HepG2 (cell line): Measurements from ENCODE around the gene TYMP. TPM values are rescaled to one million over a fixed set of nuclear protein-coding genes. Genes with fewer than 3 reads are reported as not detected.

Experiments used
- ATAC-seq: fragments of 200-7000 bp; cut with Tn5 transposase; 3 replicates; pipeline ENCODE4 v1.9.1; 2020; ENCODE audit warnings: mild to moderate bottlenecking, moderate library complexity
- BruUV-seq: library from RNA; stranded (reverse); fragments of 400-500 nt; replicated peaks from 2 replicates; lab custom pipeline; 2021; lab: Mats Ljungman, UMichigan
- CTCF ChIA-PET: fragments of 300-600 bp; formaldehyde crosslinking; extraction: SDS; loops from one replicate; lab custom pipeline; 2021; ENCODE audit warnings: low total read pairs, inconsistent platforms, low intra/inter-chr PET ratio; lab: Yijun Ruan, JAX
- POLR2A ChIA-PET: fragments of 350-600 bp; sonication (Branson Sonifier 250); formaldehyde crosslinking; loops from one replicate; lab custom pipeline; 2020; ENCODE audit warnings: antibody characterized with exemption, inconsistent platforms; lab: Yijun Ruan, JAX
- DNase-seq: peaks from one replicate; pipeline ENCODE4 v3.0.0-alpha.2; 2015; ENCODE audit warnings: low spot score
- FAIRE-seq: peaks from 3 replicates; lab custom pipeline; 2011; peaks lifted over from hg19 to GRCh38; lab: Jason Lieb, UNC
- H2AFZ ChIP-seq: one replicate; pipeline ENCODE4 v1.6.1; 2011; ENCODE audit warnings: low read length, inconsistent platforms
- H3K27ac ChIP-seq: fragments of 300-600 bp; 3 replicates; pipeline ENCODE4 v1.8.0; 2011; ENCODE audit warnings: mixed run types, mild to moderate bottlenecking, mixed read lengths, low read length, inconsistent platforms; ENCODE audit not compliant: insufficient read depth; ENCODE audit errors: extremely low read length
- H3K27me3 ChIP-seq, 2 experiments: fragments of 200-600 bp in 1 of 2; 2 replicates in 1 of 2; 3 replicates in 1 of 2; pipeline versions ENCODE4 v1.6.0 to v1.8.0; 2011; ENCODE audit warnings: low read length in 2 of 2, mild to moderate bottlenecking in 2 of 2, moderate library complexity in 2 of 2, inconsistent platforms in 1 of 2; ENCODE audit not compliant: insufficient read depth in 2 of 2, control insufficient read depth in 1 of 2
- H3K36me3 ChIP-seq, 2 experiments: fragments of 200-600 bp in 1 of 2; replicated peaks in 1 of 2; 2 replicates in 1 of 2; 3 replicates in 1 of 2; pipeline versions ENCODE4 v1.5.1 to v1.8.0; 2011; ENCODE audit warnings: low read length in 2 of 2, inconsistent platforms in 1 of 2; ENCODE audit not compliant: insufficient read depth in 2 of 2, control insufficient read depth in 1 of 2
- H3K4me1 ChIP-seq: 2 replicates; pipeline ENCODE4 v1.5.1; 2012; ENCODE audit warnings: low read length, inconsistent platforms; ENCODE audit not compliant: insufficient read depth
- H3K4me2 ChIP-seq: 2 replicates; pipeline ENCODE4 v1.6.0; 2011; ENCODE audit warnings: low read depth, low read length, inconsistent platforms
- H3K4me3 ChIP-seq, 3 experiments: fragments of 200-600 bp in 1 of 3; sonication (generic), shearing (Covaris generic) in 1 of 3; replicated peaks in 1 of 3; 2 replicates each; pipeline ENCODE4 v1.5.1; 2011 to 2016; ENCODE audit warnings: low read length in 3 of 3, inconsistent platforms in 2 of 3, low read depth in 2 of 3, mild to moderate bottlenecking in 2 of 3, control low read depth in 1 of 3, mixed read lengths in 1 of 3; ENCODE audit not compliant: insufficient read depth in 1 of 3
- H3K79me2 ChIP-seq: one replicate; pipeline ENCODE4 v1.6.1; 2011; ENCODE audit warnings: low read length, inconsistent platforms; ENCODE audit not compliant: insufficient read depth
- H3K9ac ChIP-seq: 2 replicates; pipeline ENCODE4 v1.6.0; 2011; ENCODE audit warnings: mild to moderate bottlenecking, low read depth, low read length, inconsistent platforms; ENCODE audit not compliant: insufficient read depth
- H3K9me3 ChIP-seq: 2 replicates; pipeline ENCODE4 v1.5.1; 2012; ENCODE audit warnings: mild to moderate bottlenecking, low read length
- H4K20me1 ChIP-seq: 2 replicates; pipeline ENCODE4 v1.6.0; 2011; ENCODE audit warnings: inconsistent platforms, mild to moderate bottlenecking, low read length, moderate library complexity; ENCODE audit not compliant: insufficient read depth
- MBNL3 ChIP-seq: fragments of 250-450 bp; sonication (Bioruptor Pico); conservative IDR thresholded peaks from 2 replicates; pipeline ENCODE4 v1.8.0; 2022; ENCODE audit warnings: mild to moderate bottlenecking, inconsistent platforms
- SMARCC2 ChIP-seq: fragments of 450-650 bp; IDR thresholded peaks from 2 replicates; pipeline ENCODE4 v1.6.1; 2017; ENCODE audit warnings: antibody characterized with exemption, mild to moderate bottlenecking
- ZMYM2 ChIP-seq: sonication (generic); formaldehyde crosslinking; IDR thresholded peaks from 2 replicates; pipeline ENCODE4 v1.8.0; 2022; ENCODE audit warnings: mild to moderate bottlenecking, missing genetic modification reagents
- ZNF788 ChIP-seq: sonication (generic); formaldehyde crosslinking; IDR thresholded peaks from 2 replicates; pipeline ENCODE4 v1.5.0; 2020; ENCODE audit warnings: mild to moderate bottlenecking, missing genetic modification reagents, borderline replicate concordance
- WGBS: methylation state at CpG from one replicate; pipeline ENCODE4 v1.1.6; 2017; ENCODE audit warnings: low lambda C conversion rate; 5-methylcytosine and 5-hydroxymethylcytosine counted together
- in situ Hi-C: cut with HindIII; loops from 2 replicates; pipeline ENCODE4 v1.10.0; 2017; ENCODE audit warnings: low pct_unique_long_range_greater_than_20kb; ENCODE audit not compliant: extremely low pct_ligation_motif_present
- intact Hi-C: fragments of 100-400 bp; cut with micrococcal nuclease; formaldehyde crosslinking; loops from one replicate; pipeline ENCODE4 v1.10.0; 2022; ENCODE audit not compliant: unreplicated experiment
- polyA plus RNA-seq, 8 experiments: library from polyadenylated mRNA; depleted of rRNA in 3 of 8; stranded (reverse) in 7 of 8; unstranded in 1 of 8; fragments of >200 nt; fragmentation: Illumina TruSeq in 4 of 8; extraction: Trizol in 4 of 8; gene quantifications; 2 replicates each; pipeline versions ENCODE4 v1.2.1 to v1.2.3, GENCODE V29; 2011 to 2016; ENCODE audit warnings: low read depth in 4 of 8, missing spikeins in 1 of 8, mixed read lengths in 1 of 8; ENCODE audit not compliant: insufficient read depth in 1 of 8
- total RNA-seq, 5 experiments: library from RNA; depleted of rRNA; stranded (reverse); fragments of >200 nt; fragmentation: Illumina TruSeq; extraction: Trizol; gene quantifications; 2 replicates each; pipeline ENCODE4 v1.2.3, GENCODE V29; 2016; ENCODE audit warnings: low read depth in 1 of 5

TYMP gene
- total and polyA plus RNA-seq, 2 of the 13 experiments (the other 11 are each of a cell fraction or from before 2014, with no cell fraction given): 3.9 to 4.3 TPM

DNA sequence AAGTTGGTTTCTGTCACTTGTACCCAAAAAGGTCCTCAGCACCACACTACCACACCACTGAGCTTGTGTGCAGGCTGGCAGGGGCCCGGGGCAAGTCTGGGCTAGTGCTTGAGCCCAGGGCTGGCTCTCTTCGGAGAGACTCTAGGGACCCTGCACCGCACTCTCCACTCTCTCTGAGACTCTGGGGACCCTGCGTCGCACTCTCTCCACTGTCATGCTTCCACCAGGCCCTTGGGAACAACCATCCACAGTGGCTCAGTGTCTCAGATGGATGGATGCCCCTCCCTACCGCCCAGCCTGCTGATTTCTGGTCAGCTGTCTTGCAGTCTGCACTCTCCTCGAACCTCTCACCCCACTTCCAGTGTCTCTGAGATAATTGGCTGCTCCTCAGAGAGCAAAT lies 52.9 kb downstream of the TYMP start:
- BruUV-seq: no TSS peak
- FAIRE-seq (no peak), DNase-seq (no peak), ATAC-seq (no peak)
- no peaks in the 10 kb centered on the region for H3K9me3 ChIP-seq
- peaks cover 21% of the 10 kb centered on the region for H4K20me1 ChIP-seq
- H3K36me3 ChIP-seq: no peaks in the 10 kb centered on the region
- H3K4me3 ChIP-seq: no peak overlapping the region
- intact Hi-C loops: no loop called here
- H3K4me2 ChIP-seq: no peak overlapping the region
- no peak overlapping the region for H2AFZ ChIP-seq
- TF ChIP-seq ZNF788 (no peak), SMARCC2 (no peak), ZMYM2 (no peak), MBNL3 (no peak)
- H3K9ac ChIP-seq: no peak overlapping the region
- 76% methylated on average over 7 of the region's 7 CpGs for WGBS
- peaks cover 0 to 4% of the 10 kb centered on the region in 2 experiments; a peak in 1 of 5 replicates for H3K27me3 ChIP-seq
- ChIA-PET CTCF (no interaction called here), POLR2A (no interaction called here)
- H3K27ac ChIP-seq: no peak overlapping the region
- peaks cover 47% of the 10 kb centered on the region for H3K4me1 ChIP-seq
- in situ Hi-C loops: no loop called here
- peaks cover 24% of the 10 kb centered on the region for H3K79me2 ChIP-seq

Other genes with a start within 250 kb of the TYMP start
- 19.3 and 32.6 TPM in 2 replicates for gene PLXNB2, start 222.4 kb downstream of the TYMP start, total RNA-seq (2016; rRNA removed; fragmentation: Illumina TruSeq; extraction: Trizol)
- gene PLXNB2, start 222.4 kb downstream of the TYMP start, polyA plus RNA-seq (2011; rRNA removed): 68.9 and 79.4 TPM in 2 replicates
- 0.84 and 0.95 TPM in 2 replicates for gene DENND6B, start 203.0 kb downstream of the TYMP start, total RNA-seq (2016; rRNA removed; fragmentation: Illumina TruSeq; extraction: Trizol)
- gene DENND6B, start 203.0 kb downstream of the TYMP start, polyA plus RNA-seq (2011; rRNA removed): 3.8 and 4.2 TPM in 2 replicates
- gene PPP6R2, start 186.7 kb downstream of the TYMP start, total RNA-seq (2016; rRNA removed; fragmentation: Illumina TruSeq; extraction: Trizol): 36.1 and 55.0 TPM in 2 replicates
- 102 and 112 TPM in 2 replicates for gene PPP6R2, start 186.7 kb downstream of the TYMP start, polyA plus RNA-seq (2011; rRNA removed)
- gene SBF1, start 55.0 kb downstream of the TYMP start, total RNA-seq (2016; rRNA removed; fragmentation: Illumina TruSeq; extraction: Trizol): 21.3 and 40.9 TPM in 2 replicates
- gene SBF1, start 55.0 kb downstream of the TYMP start, polyA plus RNA-seq (2011; rRNA removed): 31.7 and 43.3 TPM in 2 replicates
- gene ADM2, start 48.5 kb downstream of the TYMP start, total RNA-seq (2016; rRNA removed; fragmentation: Illumina TruSeq; extraction: Trizol): 0.76 and 1.2 TPM in 2 replicates
- 3.0 and 4.0 TPM in 2 replicates for gene ADM2, start 48.5 kb downstream of the TYMP start, polyA plus RNA-seq (2011; rRNA removed)
- gene MIOX, start 43.2 kb downstream of the TYMP start, total RNA-seq (2016; rRNA removed; fragmentation: Illumina TruSeq; extraction: Trizol): 1.2 and 1.5 TPM in 2 replicates
- gene MIOX, start 43.2 kb downstream of the TYMP start, polyA plus RNA-seq (2011; rRNA removed): 2.9 and 5.0 TPM in 2 replicates
- gene LMF2, start 22.3 kb downstream of the TYMP start, total RNA-seq (2016; rRNA removed; fragmentation: Illumina TruSeq; extraction: Trizol): 10.2 and 30.6 TPM in 2 replicates
- 23.3 and 37.9 TPM in 2 replicates for gene LMF2, start 22.3 kb downstream of the TYMP start, polyA plus RNA-seq (2011; rRNA removed)
- gene NCAPH2, start 21.8 kb downstream of the TYMP start, total RNA-seq (2016; rRNA removed; fragmentation: Illumina TruSeq; extraction: Trizol): 44.1 and 64.4 TPM in 2 replicates
- 27.6 and 28.1 TPM in 2 replicates for gene NCAPH2, start 21.8 kb downstream of the TYMP start, polyA plus RNA-seq (2011; rRNA removed)
- gene SCO2, start 4.4 kb downstream of the TYMP start, total RNA-seq (2016; rRNA removed; fragmentation: Illumina TruSeq; extraction: Trizol): 2.1 and 3.7 TPM in 2 replicates
- gene SCO2, start 4.4 kb downstream of the TYMP start, polyA plus RNA-seq (2011; rRNA removed): 0.32 and 0.85 TPM in 2 replicates
- not detected in 2 replicates for gene KLHDC7B, start 15.9 kb upstream of the TYMP start, total RNA-seq (2016; rRNA removed; fragmentation: Illumina TruSeq; extraction: Trizol)
- 0.11 and 0.17 TPM in 2 replicates for gene KLHDC7B, start 15.9 kb upstream of the TYMP start, polyA plus RNA-seq (2011; rRNA removed)
- not detected in 2 replicates for gene SYCE3, start 32.9 kb upstream of the TYMP start, total RNA-seq (2016; rRNA removed; fragmentation: Illumina TruSeq; extraction: Trizol)
- gene SYCE3, start 32.9 kb upstream of the TYMP start, polyA plus RNA-seq (2011; rRNA removed): 0.29 TPM in 1 of 2 replicates, not detected in the other
- gene CPT1B, start 48.4 kb upstream of the TYMP start, total RNA-seq (2016; rRNA removed; fragmentation: Illumina TruSeq; extraction: Trizol): 2.3 and 9.2 TPM in 2 replicates
- 19.5 and 26.5 TPM in 2 replicates for gene CPT1B, start 48.4 kb upstream of the TYMP start, polyA plus RNA-seq (2011; rRNA removed)
- gene CHKB, start 52.8 kb upstream of the TYMP start, total RNA-seq (2016; rRNA removed; fragmentation: Illumina TruSeq; extraction: Trizol): 9.9 and 24.5 TPM in 2 replicates
- gene CHKB, start 52.8 kb upstream of the TYMP start, polyA plus RNA-seq (2011; rRNA removed): 42.7 and 43.1 TPM in 2 replicates
- gene MAPK8IP2, start 70.8 kb upstream of the TYMP start, total RNA-seq (2016; rRNA removed; fragmentation: Illumina TruSeq; extraction: Trizol): 2.1 and 2.6 TPM in 2 replicates
- gene MAPK8IP2, start 70.8 kb upstream of the TYMP start, polyA plus RNA-seq (2011; rRNA removed): 1.3 and 2.2 TPM in 2 replicates
- 3.8 and 9.0 TPM in 2 replicates for gene ARSA, start 98.1 kb upstream of the TYMP start, total RNA-seq (2016; rRNA removed; fragmentation: Illumina TruSeq; extraction: Trizol)
- 11.5 and 19.0 TPM in 2 replicates for gene ARSA, start 98.1 kb upstream of the TYMP start, polyA plus RNA-seq (2011; rRNA removed)
- gene SHANK3, start 142.8 kb upstream of the TYMP start, total RNA-seq (2016; rRNA removed; fragmentation: Illumina TruSeq; extraction: Trizol): 1.9 and 2.9 TPM in 2 replicates
- gene SHANK3, start 142.8 kb upstream of the TYMP start, polyA plus RNA-seq (2011; rRNA removed): 4.6 and 6.5 TPM in 2 replicates
- gene ACR, start 208.2 kb upstream of the TYMP start, total RNA-seq (2016; rRNA removed; fragmentation: Illumina TruSeq; extraction: Trizol): not detected in 2 replicates
- gene ACR, start 208.2 kb upstream of the TYMP start, polyA plus RNA-seq (2011; rRNA removed): 0.15 and 0.29 TPM in 2 replicates